Astrocyte of the spinal cord (primary cell): ENCODE results near the gene PRR27.
"Not testable (repeated sequence)": the region's sequence is repeated elsewhere in the genome, so short reads cannot be mapped to it uniquely, and the experiment has no call there.

Experiments
- DNase-seq: peaks from one replicate; pipeline ENCODE4 v3.0.0; 2011; ENCODE audit warnings: low read depth, low spot score
- H3K4me3 ChIP-seq: 2 replicates; pipeline ENCODE4 v1.5.1; 2011; ENCODE audit warnings: low read depth, mild to moderate bottlenecking, low read length, moderate library complexity
- CTCF ChIP-seq: IDR thresholded peaks from 2 replicates; pipeline ENCODE4 v1.5.1; 2012; ENCODE audit warnings: low read depth, mild to moderate bottlenecking, low read length, inconsistent platforms
- in situ Hi-C: cut with HindIII; loops from 2 replicates; pipeline ENCODE4 v1.10.0; 2017; ENCODE audit warnings: low sequenced_read_pairs

The PRR27 gene

GRCh38 chr4:70192895-70193294, 38.9 kb downstream of the PRR27 start:
- no peak for DNase-seq
- H3K4me3 ChIP-seq, result no peak overlapping the region
- in situ Hi-C loops, result no loop called here
- TF ChIP-seq CTCF, result no peak

DNA sequence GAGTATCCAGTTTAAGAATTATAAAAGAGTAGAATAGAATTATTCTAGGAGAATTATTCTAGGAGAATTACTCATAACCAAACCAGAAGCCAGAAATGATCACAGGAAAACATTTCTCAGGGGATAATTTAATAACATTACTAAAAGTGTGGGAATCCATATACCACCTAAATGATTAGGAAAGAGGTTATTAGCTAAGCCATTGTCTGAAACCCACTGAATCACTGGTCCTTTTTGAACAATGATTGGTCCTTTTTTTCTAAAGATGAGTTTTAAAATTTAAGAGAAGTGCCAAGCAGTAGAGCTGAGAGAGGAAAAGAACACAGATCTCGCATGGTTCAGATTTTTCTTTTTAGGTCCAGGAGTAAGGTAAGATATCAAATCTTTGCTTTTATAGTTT, 41.4 kb downstream of the PRR27 start, which contains the start of gene ODAM:
Gene ODAM (plus strand): TSS at position 301 of the 400 bp plus-strand sequence. CDS start 819 bp downstream, outside the sequence.
- in situ Hi-C loops, result no loop called here
- TF ChIP-seq CTCF, result no peak
- DNase-seq, result no peak
- no peak within 1 kb of the TSS for H3K4me3 ChIP-seq

GRCh38 chr4:70196857-70197256, 42.8 kb downstream of the PRR27 start:
- DNase-seq, result no peak
- H3K4me3 ChIP-seq, result no peak overlapping the region
- TF ChIP-seq CTCF, result no peak
- in situ Hi-C loops, result no loop called here

GRCh38 chr4:70197842-70198241, 43.8 kb downstream of the PRR27 start:
- no peak overlapping the region for H3K4me3 ChIP-seq
- no peak for TF ChIP-seq CTCF
- no peak for DNase-seq
- in situ Hi-C loops, result no loop called here

DNA sequence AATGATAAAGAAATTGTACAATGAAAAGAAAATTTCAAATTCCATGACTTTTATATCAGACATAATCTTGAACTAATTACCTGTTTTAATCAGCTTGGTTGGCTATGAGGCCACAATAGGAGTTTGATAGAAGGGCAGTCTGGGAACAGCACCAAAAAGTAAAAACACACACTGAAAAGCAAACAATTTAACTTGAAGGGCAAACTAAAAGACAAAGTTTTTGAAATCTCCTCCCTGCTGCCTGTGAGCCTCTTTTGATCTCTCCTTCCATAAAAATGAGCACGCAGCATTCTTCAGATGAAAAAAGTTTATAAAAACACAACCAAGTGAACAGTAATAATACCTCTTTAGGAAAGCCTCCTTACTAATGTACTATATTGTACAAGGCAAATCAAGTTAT, 49.6 kb downstream of the PRR27 start:
- DNase-seq, result no peak
- no peak for TF ChIP-seq CTCF
- in situ Hi-C loops, result no loop called here
- H3K4me3 ChIP-seq, result no peak overlapping the region

DNA sequence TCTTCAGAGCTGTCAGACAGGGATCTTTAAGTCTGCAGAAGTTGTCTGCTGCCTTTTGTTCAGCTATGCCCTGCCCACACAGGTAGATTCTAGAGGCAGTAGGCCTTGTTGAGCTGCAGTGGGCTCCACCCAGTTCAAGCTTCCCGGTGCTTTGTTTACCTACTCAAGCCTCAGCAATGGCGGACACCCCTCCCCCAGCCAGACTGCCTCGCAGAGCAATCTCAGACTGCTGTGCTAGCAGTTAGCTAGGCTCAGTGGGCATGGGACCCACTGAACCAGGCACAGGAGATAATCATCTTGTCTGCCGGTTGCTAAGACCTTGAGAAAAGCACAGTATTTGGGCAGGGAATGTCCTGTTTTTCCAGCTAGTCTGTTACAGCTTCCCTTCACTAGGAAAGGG, 58.7 kb downstream of the PRR27 start:
- H3K4me3 ChIP-seq, DNase-seq, in situ Hi-C loops: not testable (repeated sequence)
